HG02970 (cell line): ENCODE results near the gene TEKT3.

Source experiments
- ATAC-seq: cut with Tn5 transposase; IDR thresholded peaks from one replicate; pipeline ENCODE4 v1.9.1; 2021; ENCODE audit warnings: mild to moderate bottlenecking, moderate library complexity, moderate number of reproducible peaks; ENCODE audit not compliant: unreplicated experiment, low FRiP score

Gene TEKT3

DNA sequence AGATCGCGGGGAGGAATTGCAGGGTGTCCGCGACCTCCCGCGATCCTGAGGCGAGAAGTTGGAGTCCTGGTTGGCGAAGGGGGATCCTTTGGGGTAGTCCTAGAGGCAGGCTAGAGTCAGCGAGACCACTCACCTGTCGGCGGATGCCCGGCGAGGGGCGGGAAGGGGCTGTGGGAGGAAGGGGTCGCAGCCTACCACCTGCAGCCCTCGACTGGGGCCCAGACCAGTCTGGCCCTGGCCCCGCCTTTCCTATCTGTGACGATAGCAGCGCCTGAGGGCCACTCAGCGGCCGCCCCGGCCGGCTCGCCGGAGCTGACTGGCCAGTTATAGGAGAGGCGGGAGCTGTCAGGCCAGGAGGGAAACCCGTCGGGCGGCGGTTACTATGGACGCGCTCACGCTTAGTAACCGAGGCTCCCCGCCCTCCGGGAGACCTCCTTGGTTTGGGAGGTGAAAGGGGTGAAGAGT, at the start of gene TEKT3:
TSS of gene TEKT3 (minus strand) at position 213 of the 465 bp plus-strand sequence. CDS start 10,012 bp downstream, outside the sequence.
- ATAC-seq = no peak

DNA sequence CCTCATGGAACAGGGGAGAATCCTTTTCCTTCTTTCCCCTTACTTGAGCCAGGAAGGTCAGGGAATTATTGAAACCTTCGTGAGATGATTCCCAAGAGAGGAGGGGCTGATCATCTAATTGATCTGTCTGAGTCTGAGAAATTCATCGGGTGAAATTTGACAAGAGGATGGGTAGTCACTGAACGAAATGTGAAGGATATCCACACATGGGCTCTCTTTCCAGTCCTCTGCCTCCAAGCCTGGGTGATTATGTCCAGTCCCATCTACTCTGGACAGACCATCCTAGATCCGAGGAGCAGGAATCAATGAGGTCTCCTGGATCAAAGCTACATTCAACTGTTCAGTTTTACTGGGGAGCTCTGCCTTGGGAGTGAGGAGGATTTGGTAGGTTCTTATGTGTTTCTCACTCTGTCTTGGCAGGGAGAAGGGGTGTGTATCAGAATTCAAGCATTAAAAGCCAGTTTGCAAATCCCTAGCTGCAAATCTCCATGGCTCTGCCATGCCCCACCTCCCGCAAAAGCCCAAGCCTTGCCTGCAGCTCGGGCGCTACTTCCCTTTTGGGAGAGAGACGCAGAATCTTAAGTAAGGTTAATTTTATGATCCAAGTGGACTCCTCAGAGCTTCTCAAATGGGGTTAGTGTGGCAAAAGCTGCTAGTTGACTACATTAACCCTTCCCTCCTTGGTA, 47.1 kb upstream of the TEKT3 start:
- no peak for ATAC-seq

DNA sequence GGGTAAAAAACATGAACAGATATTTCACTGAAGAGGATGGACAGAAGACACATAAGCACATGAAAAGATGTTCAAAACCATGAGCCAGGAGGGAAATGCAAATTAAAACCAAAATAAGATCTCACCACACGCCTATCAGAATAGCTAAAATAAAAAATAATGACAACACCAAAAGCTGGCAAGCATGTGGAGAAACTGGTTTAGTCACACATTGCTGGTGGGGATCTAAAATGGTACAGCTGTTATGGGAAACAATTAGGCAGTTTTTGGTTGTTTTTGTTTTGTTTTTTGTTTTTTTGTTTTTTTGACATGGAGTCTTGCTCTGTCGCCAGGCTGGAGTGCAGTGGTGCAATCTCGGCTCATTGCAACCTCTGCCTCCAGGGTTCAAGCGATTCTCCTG, 44.7 kb upstream of the TEKT3 start:
- no peak for ATAC-seq

DNA sequence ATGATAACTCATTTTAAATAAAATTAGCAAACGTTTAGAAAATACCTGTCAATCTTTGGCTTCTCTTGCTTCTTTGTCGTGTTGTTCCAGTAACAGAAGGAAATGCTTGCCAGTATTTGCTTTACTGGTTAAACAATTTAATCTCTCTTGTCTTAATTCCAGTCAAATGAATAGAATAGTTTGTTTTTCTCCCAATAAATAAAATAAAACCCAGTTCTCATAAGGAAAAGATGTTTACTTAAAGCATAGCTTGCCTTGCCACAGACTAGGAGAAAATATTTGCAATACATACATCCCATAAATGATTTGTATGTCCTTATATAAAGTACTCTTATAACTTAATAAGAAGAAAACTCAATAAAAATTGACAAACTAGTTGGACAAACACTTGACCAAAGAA, 43.9 kb upstream of the TEKT3 start:
- ATAC-seq = no peak

DNA sequence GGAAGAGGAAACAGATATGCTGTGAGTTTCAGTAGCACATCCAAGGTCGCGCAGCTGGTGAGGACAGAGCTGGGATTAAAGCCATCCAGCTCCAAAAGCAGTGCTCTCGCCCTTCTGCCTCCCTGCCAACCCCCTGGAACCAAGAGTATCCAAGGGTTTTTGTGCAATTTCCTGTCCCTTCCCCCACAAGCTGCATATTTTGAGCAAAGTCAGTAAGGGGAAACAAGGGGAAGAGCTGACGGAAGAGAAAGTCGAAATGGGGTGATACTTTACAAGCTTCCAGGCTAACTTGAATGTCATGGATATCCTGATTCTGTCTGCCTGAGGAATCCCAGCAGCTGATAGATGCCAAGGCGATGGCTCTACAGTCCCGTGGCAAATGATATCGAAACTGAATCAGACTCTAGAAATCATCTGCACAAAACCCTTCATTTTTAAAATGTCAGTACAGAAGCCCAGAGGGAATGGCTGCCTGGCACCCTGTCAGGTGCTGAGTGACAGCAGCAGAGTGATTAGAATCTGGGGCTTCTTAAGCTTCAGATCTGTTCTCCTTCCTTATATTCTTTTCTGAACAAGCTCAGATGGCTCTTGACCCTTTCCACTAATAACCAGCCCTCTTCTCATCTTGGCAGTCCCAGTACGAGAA, 42.9 kb upstream of the TEKT3 start:
- ATAC-seq = no peak

DNA sequence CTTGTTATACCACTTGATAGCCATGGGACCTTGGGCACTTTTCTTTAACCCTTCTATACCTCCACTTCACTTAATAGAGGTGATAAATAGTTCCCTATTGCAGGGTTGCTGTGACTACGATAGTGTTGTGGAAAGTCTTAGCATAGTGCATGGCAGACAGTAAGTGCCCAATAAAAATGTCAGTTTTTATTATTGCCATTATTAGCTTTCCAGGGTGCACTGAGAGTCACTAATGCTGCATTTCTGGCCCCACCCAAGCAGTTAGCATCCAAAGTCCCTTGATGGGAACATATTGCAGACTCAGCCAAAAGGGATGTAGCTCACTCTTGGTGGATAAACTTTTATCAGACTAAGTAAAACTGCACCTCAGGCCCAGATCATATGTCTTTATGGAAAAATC, 41.5 kb upstream of the TEKT3 start:
- ATAC-seq = no peak

DNA sequence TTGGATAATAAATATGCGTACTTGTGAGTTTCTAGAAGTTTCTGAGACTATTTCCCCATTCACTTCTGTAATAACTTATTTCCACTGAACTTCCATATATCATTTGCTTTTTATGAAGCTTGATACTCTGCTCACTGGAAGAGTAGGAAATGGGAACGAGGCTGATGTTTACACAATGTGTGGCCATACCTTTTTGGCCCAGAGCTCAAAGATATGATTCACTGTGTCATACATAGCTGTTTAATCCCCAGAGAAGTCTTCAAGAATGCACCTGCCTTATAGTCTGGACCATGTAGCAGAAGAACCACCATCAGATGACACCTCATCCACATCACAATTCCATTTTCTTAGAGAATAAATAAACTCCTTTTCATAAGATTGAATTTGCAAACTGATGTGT, 40.3 kb upstream of the TEKT3 start:
- ATAC-seq = no peak

DNA sequence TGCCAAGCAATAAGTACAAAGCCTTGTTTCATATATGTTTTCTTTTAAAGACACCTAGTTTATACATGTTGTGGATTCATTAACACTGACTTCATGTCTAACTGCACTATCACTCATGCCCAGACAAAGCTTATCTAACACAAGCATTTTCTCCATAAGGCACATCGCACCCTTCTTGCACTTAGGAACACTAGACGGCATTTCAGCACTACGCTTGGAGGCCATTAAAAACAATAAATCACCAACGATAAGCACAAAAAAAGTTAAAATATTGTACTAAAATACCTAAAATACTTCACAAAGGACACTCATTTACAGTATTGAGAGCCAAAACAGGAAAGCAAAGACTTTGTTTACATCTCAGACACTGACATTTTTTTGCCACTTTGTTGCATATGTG, 39.0 kb upstream of the TEKT3 start:
- ATAC-seq = no peak

DNA sequence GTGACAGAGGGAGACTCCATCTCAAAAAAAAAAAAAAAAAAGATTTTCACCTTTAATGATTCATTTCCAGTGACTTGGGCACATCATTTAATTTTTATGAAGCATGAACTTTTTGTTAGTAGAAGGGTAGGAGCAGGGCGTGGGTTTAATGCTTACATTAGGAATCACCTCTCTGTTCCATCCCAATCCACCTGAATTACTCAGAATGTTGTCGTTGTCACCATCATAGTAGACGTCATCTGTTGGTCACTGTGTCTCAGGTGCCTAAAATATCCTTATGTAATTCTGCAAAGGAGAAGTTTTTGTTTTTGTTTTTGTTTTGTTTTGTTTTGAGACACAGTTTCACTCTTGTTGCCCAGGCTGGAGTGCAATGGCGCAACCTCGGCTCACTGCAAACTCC, 38.3 kb upstream of the TEKT3 start:
- ATAC-seq = no peak

DNA sequence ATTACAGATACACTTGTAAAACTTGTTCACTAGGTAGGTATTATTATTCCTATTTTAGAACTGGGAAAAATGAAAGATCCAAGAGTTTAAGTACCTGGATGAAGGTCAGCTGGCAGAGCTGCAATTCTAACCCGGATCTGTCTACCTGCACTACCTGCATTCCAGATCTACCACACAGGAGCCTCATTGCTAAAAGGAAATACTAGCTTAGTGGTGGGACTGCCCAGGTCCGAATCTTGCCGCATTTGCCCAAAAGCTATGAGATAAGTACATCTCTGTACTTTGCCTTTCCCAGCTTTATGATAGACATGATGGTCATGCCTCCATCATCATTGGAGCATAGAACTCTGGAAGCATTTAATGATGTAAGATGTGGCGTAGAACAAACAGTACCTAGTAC, 36.8 kb upstream of the TEKT3 start:
- ATAC-seq = no peak

DNA sequence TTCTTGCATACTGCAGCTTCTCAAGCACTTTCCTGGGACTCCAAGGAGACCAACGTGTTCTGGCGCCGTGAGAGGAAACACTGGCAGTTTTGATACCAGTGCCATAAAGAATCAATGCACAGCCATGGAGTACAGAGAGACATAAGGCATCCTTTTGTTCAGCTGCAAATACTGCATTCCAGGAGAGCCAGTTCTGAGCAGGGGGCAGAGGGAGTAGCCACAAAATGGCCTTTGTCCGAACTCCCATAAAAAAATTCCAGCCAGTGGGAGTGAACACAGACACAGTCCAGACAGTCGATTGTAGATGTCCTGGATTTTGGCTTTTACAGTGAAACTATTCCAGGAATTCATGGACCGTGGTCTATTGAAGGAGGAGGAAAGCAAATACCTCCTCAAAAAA, 36.2 kb upstream of the TEKT3 start:
- no peak for ATAC-seq

DNA sequence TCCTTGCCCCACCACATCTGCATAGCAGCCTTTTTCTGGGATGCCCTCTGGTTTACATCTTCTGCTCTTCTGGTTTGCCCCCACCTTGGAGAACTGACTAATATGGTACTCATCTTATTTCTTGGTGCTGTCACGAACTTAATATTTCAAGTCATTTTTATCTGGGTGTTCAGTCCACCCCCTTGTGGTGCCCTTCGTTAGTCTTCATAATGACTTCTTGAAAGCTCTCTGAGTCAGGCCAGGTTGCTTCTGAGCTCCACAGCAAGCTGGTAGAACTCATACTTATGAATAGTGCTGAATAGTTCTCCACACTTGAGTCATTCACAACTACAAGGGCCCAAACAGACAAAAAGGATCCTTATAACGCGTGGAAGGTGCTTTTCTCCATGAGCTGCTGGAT, 35.8 kb upstream of the TEKT3 start:
- no peak for ATAC-seq

DNA sequence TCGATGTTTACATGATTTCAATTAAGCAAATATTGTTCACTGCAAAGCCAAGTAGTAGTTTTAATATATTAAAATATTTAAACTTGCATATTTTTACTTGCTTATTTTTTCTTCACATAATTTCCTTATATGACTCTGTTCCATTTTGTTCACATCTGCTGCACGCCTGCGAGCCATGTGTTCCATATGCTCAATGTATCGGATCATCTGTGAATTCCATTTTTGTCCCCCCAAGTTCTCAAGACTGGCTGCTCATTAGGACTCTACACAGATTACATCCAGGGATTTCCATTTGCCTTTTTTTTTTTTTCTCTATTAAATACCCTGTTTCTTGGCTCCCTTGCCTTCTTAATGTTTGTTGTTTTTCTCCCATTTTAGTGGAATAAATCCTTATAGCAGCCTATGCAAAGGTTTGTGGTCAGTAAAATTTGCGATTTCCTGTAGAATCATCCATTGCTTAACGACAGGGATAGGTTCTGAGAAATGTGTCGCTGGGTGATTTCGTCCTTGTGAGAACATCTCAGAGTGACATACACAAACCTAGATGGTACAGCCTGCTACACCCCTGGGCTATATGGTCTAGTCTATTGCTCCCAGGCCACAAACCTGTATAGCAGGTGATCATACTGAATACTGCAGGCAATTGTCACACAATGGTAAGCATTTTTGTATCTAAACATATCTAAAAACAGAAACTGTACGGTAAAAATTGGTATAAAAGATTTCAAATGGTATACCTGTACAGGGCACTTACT, 30.2 kb upstream of the TEKT3 start:
- no peak for ATAC-seq

DNA sequence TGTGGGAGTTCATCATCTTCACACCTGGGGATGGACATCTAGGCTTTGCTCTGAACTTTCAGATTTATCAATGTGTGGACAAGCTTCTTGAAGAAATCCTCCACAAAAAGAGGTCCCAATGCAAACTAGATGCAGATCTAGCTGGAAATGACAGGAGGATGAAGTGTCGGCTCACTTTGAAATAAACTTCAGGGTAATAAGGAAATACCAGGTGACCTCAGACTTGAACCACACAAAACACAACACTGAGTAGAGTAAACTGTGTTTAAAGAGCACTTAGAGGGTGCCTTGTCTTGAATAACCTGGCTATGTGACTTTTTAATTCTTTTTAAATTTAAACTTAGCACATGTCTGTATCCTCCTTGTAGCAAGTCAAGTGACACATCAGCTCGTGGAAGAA, 27.2 kb upstream of the TEKT3 start:
- ATAC-seq = no peak

DNA sequence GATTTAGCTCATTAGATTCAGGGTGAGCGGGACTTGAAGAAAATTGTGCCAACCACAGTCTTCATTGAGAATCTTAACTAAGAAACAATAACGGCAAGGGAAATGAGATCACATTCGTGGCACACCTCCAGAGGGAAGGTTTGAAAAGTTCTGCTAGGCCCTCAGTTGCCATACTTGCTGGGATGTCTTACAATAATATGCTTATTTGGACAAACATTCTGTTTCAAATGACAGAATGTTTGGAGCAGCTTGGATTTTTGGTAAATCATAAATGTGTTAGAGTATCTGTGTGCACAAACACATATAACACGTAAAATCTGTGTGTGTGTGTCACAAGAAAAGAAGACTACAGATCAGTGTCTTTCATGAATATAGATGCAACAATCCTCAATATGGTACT, 24.6 kb upstream of the TEKT3 start:
- ATAC-seq = no peak

DNA sequence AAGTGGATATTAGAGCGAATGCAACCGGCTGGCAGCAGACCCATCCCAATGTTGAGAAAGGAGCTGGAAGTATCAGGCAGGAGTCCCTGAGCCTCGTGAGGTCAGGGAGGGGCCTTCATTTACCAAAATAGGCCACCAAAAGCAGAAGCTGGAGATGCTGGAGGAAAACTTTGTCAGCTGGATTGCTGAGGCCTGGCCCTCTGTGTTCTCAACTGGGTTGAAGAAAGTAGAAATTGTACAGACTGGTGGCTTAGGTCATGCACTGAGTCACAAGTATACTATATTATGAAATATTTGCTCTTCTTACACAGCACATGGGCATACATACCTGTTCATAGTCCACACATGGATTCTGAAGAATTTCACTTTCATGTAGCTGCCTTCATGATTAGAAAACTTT, 23.2 kb upstream of the TEKT3 start:
- ATAC-seq = no peak

DNA sequence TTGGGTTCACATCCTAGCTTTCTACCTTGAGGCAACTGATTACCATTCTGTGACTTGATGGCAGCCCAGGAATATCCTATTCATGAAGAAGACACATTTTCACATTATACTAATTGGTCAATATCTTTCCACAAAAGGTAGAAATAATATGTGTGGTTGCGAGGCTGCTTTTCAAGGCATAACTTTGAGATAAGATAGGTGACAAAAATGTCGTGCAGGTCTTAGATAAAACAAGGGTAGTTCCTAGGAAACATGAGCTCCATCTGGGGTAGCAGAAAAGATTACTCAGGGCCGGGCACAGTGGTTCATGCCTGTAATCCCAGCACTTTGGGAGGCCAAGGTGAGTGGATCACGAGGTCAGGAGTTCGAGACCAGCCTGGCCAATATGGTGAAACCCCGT, 22.3 kb upstream of the TEKT3 start:
- ATAC-seq = no peak

DNA sequence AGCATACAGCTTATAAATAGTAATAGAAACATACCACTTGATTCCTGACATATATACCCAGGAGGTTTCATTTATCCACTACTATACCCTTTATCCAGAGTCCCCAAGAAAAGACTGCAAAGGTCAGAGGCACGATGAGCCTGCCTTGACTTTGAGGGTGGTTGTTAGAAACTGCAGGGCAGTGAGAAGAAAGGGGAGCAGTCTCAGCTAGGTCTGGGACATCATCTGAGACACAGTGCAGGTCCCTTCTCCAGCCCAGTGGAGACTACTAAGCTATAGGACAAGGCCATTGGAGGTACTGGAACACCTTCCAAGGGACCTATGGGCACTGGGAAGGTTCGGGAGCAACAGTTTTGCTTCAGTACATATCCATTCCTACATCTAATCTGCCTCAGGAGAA, 20.2 kb upstream of the TEKT3 start:
- ATAC-seq = no peak

DNA sequence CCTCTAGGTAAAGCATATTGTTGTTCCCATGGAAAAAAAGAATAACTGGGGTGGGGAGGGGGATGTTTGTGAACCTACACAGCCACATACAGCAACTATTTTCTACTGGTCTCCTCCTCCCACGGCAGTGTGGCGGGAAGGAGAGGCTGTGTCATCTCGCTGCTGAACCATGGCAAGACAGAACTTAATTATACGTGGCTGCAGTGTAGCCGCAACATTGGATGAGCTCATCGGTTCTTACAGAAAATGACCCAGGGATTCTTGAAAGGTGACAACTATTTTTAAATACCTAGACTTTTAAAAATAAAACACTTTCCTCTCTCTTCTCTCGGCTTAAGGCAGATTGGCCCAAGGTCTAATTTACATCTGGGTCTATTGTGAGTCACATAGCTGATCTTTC, 19.8 kb upstream of the TEKT3 start:
- no peak for ATAC-seq

DNA sequence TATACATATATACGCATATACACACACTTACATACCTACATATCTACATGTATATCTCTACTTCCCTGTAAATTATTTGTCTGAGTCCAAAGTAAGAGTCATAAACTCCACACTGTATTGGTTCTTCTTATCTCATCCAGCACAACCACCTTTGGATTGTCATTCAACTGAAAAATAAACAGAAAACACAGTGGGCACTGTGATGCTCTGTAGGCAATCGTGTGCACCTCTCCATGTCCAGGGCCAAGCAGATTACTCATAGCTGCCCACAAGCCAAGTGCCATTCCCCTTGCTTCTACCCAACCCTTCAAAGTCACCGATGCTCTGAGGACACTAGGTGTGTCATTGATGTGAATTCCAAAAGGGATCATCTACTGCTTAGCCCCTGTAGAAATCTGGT, 12.9 kb upstream of the TEKT3 start:
- ATAC-seq = no peak

DNA sequence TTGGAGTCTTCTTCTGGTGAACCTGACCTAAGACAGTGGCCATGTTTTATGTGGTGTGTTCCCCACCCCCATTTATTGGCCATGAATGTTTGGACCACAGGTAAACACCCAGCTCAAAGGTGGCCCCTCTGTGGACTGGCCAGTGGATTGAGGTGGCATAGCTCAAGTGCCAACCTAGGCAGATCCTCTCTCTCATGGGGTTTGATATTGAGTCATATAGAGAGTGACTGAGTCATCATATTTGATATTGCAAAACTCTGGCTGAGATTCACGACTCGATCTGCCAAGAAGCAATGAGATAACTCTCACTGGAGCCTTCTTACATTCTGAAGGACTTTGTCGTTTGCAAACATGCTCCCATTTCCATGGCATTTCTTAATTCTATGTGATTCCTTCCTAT, 10.5 kb upstream of the TEKT3 start:
- no peak for ATAC-seq

DNA sequence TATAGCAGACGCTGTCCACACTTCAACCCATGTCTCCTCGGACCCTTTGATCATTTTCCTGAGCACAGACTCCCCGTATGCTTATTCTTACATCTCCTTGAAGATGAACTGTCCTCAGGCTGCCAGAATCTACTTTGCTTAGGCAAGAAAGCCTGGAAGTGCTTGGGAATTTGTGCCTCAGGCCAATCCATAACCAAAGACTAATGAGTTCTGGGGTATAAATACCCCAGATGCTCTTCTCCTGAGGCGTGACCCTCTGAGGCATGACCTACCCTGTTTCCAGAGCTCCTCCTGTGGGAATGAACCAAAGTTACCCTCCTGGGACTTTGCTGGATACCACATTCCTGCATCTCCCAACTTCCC, 10.1 kb upstream of the TEKT3 start:
- ATAC-seq = no peak
